Glomerular endothelial cell (primary cell): ENCODE measurements around the gene EVI2B. TPM values are rescaled to one million over a fixed set of nuclear protein-coding genes. Genes with fewer than 3 reads are reported as not detected.
"Not testable (repeated sequence)": the region's sequence is repeated elsewhere in the genome, so short reads cannot be mapped to it uniquely, and the experiment has no call there.

ENCODE experiments used
- DNase-seq: peaks from one replicate; pipeline ENCODE4 v3.0.0-alpha.2; 2011; ENCODE audit warnings: low read depth, low spot score; ENCODE audit errors: extremely low read depth
- total RNA-seq: library from RNA; depleted of rRNA; stranded (reverse); fragments of >200 nt; gene quantifications from 2 replicates; pipeline ENCODE4 v1.2.3, GENCODE V29; 2015

EVI2B gene
- total RNA-seq: 1.2 and 1.6 TPM in 2 replicates

DNA sequence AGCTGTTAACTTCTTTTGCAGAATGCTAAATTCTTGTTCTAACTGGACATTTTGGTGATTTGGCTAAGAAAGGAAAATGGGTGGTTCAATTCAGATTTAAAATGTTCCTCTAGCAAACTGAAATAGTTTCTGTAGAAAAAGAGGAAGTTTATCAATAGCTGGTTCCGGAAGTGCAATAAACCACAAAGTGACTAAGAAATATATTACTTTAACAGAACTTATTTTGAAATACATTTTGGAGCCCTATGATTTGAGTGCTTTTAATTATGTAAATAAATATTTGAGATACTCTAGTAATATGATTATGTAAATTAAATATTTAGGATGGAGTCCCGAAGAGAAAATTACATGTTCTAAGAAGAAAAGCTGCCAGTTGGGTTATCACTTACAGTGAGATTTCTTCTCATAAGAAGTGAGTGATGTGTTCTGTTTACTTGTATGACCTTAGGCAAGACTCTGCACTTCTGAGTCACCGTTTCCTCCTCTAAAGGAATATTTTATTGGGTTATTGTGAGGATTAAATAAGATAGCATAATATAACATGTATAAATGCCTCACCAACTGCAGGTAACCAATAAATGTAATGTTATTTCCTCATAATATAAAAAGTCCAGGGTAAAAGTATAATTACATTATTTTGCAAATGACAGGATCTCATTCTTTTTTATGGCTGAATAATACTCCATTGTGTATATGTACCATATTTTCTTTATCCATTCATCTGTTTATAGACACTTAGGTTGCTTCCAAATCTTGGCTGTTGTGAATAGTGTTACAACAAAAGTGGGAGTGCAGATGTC lies at the start of gene EVI2B:
Gene EVI2B, minus strand, starts transcription at position 73 of the 800 bp plus-strand sequence. CDS start 8,445 bp downstream, outside the sequence.
- peak; percentile 60 for DNase-seq

- DNase-seq: no peak
Measured at GRCh38 chr17:31357839-31358394, 44.1 kb upstream of the EVI2B start.

- DNase-seq: no peak
Measured at GRCh38 chr17:31357091-31357490, 43.2 kb upstream of the EVI2B start.

GRCh38 chr17:31355935-31356334 lies 42.1 kb upstream of the EVI2B start:
- DNase-seq: no peak

- DNase-seq: no peak
Measured at GRCh38 chr17:31349454-31349853, 35.6 kb upstream of the EVI2B start.

DNA sequence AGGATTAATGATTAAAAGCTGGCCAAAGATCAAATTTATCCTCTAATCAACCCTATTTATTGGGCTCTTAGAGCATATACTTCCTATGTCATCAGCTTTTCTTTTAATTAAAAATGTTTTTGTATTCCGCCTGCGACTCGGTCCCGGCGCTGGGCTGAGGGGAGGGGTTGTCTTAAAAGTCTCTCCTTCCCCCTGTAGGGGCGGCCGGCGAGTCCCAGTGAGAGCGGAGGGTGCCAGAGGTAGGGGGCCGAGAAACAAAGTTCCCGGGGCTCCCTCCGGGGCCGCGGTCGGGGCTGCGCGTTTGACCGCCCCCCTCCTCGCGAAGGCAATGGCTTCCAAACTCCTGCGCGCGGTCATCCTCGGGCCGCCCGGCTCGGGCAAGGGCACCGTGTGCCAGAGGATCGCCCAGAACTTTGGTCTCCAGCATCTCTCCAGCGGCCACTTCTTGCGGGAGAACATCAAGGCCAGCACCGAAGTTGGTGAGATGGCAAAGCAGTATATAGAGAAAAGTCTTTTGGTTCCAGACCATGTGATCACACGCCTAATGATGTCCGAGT lies 31.4 kb upstream of the EVI2B start:
- not testable (repeated sequence) for DNase-seq

DNA sequence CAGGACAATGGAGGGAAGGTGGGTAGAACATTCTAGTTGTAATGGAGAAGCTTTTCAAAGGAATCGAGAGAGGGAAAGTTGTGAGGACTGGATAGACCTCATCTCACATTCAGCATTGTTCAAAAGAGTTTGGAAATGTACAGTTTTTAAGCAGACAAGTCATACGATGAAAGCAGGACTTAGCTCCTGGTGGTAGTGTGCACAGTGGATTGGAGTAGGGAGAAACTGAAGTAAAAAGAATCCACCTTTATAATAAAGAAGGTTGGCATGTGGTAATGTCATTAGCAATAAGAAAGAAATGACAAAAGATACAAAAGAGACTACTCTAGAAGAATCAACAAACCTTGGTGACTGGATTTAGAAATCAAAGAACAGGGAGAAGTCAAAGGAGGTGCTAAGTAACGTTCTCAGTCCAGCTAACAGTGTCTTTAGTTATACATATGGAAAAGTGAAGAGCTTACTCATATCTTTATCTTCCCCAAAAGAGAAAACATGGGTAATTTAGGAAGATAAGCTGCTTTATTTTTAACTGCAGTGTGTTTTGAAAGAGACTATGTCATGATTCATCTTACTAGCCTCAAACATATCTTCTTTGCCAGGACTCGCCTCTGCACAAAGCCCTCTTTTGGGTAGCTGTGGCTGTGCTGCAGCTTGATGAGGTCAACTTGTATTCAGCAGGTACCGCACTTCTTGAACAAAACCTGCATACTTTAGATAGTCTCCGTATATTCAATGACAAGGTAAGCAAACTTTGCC lies 26.2 kb upstream of the EVI2B start:
- DNase-seq: no peak

DNA sequence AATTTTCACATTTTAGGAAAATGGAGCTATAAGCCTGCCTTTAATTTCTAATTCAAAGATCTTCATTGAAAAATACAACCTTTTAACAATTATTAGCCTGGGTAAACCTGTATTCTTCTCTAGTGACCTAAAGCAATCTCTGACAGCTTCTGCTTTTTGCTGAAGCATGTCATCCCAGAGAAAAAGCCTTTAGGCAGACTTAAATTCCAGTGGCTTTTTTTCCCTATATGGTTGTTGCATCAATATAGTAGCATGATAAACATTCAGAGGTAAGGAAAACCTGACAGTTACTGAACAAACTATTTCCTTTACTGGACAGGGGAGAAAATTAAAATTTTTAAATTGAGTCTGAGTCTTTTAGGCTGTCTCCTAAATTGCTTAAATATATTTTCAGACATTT lies 15.4 kb upstream of the EVI2B start:
- no peak for DNase-seq

DNA sequence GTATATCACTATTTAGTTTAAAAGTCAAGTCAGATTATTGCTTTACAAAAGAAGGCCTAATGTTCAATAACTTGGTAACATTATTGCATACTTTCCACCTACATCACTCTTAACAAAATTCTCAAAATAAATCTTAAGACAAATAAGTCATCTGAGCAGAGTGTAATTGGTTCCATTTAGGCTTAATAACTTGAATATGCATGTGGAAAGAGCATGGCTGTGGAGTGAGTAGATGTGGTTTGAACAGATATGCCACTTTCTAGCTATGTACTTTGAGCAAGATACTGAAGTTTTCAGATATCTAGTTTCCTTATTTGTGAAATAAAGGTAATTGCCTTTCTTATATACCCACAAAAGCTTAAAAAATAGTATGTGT lies 14.3 kb upstream of the EVI2B start:
- DNase-seq: no peak

DNA sequence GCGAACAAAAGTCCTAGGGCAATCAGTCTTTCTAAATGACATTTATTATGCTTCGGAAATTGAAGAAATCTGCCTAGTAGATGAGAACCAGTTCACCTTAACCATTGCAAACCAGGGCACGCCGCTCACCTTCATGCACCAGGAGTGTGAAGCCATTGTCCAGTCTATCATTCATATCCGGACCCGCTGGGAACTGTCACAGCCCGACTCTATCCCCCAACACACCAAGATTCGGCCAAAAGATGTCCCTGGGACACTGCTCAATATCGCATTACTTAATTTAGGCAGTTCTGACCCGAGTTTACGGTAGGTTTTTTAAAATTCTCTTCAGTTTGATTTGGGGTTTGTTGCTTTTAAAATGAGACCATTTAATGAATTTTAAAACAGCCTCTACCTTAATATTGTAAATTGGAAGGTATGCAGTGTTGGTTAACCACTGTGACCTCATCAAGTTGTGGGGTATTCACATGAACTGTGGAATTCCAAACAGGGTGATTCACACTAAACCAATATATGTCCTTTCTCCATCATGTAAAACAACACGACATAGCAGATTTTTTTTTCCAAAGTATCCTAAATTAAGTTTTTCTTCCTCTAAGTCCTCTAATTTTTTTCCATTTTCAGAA lies 13.8 kb upstream of the EVI2B start:
- peak; percentile 16 for DNase-seq

DNA sequence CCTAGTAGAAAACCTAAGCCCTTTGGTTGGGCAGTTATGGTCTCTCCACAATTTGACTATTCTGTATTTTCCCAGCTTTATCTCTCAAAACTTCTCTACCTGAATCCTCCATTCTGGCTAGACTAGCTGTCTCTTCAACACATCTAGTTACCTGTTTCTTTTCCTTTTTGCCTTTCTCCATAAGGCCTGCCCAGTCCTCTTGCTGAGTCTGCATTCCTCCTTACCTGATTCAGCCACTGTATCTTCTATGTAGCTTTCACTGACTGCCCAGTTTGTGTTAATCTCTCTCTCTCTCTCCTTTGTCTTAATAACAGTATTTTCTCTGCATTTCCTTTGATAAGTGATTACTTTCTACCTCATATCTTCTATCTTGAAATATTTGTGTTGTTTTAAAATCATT lies 9.7 kb upstream of the EVI2B start:
- no peak for DNase-seq

DNA sequence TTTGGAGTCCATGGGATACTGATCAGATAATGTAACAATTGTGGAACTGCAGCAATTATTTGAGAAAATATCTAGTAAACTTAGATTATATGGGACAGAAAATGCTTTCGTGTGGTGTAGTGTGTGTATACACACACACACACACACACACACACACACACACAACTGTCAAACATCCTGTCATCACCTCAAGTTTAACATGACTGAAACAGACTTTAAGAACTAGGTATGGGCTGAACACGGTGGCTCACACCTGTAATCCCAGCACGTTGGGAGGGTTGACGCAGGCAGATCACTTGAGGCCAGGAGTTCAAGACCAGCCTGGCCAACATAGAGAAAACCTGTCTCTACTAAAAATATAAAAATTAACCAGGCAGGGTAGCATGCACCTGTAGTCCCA lies 8.1 kb upstream of the EVI2B start:
- no peak for DNase-seq

GRCh38 chr17:31321481-31321880 lies 7.6 kb upstream of the EVI2B start, which contains the start of gene EVI2A:
EVI2A (minus strand) TSS chr17:31321622; CDS start chr17:31319013, 2,609 bp downstream.
- DNase-seq: peak; percentile 18

GRCh38 chr17:31320791-31321190 lies 6.9 kb upstream of the EVI2B start:
- no peak for DNase-seq

GRCh38 chr17:31320241-31320640 lies 6.4 kb upstream of the EVI2B start:
- DNase-seq: no peak

- DNase-seq: no peak
Measured at GRCh38 chr17:31318851-31319661, 5.2 kb upstream of the EVI2B start.

GRCh38 chr17:31318298-31318801 lies 4.5 kb upstream of the EVI2B start:
- DNase-seq: no peak

DNA sequence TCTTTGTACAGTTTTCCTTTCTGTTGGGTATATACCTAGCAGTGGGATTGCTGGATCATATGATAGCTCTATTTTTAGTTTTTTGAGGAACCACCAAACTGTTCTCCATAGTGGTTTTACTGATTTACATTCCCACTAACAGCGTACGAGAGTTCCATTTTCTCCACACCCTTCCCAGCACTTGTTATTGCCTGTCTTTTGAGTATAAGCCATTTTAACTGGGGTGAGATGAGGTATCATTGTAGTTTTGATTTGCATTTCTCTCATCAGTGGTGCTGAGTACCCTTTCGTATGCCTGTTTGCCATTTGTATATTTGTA lies 887 bp upstream of the EVI2B start:
- no peak for DNase-seq

GRCh38 chr17:31312223-31312622 lies 1.6 kb downstream of the EVI2B start:
- not testable (repeated sequence) for DNase-seq

GRCh38 chr17:31311526-31311925 lies 2.3 kb downstream of the EVI2B start:
- no peak for DNase-seq
